HEK293T (cell line): ENCODE results near the gene LMAN2L.

Source experiments
- ELF4 ChIP-seq: fragments of 450-650 bp; IDR thresholded peaks from 2 replicates; pipeline ENCODE4 v1.6.1; 2017; ENCODE audit warnings: antibody characterized with exemption
- LEF1 ChIP-seq: fragments of 450-650 bp; IDR thresholded peaks from 2 replicates; pipeline ENCODE4 v1.6.1; 2017; ENCODE audit warnings: mild to moderate bottlenecking, borderline replicate concordance
- TARDBP ChIP-seq: fragments of 450-650 bp; IDR thresholded peaks from 2 replicates; pipeline ENCODE4 v1.6.1; 2016

DNA sequence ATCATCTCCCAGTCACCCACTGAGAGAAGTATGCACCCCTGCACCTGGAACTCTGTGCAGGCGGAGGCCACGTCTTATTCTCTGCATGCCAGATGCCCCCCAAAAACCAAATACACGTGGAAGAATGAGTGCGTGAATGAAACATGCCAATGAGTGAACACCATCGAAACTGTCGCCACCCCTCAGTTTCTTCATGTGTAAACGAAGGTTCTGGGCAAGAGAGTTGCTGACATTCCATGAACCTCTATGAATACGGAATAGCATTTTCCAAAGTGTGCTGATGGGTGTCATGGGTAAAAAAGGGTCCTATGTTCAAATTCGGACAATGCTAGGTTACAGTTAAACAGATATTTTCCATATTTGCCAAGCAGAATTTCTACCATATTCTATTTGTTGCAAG is 77.5 kb downstream of the LMAN2L start:
- TF ChIP-seq ELF4 (no peak), LEF1 (no peak), TARDBP (no peak)
